H9 (cell line): ENCODE measurements around the gene CCDC9B. TPM values are rescaled to one million over a fixed set of nuclear protein-coding genes. Genes with fewer than 3 reads are reported as not detected.

ENCODE experiments used
- DNase-seq: peaks from one replicate; pipeline ENCODE4 v3.0.0-alpha.2; 2017
- H2AFZ ChIP-seq: one replicate; pipeline ENCODE4 v1.6.1; 2013; ENCODE audit warnings: mild to moderate bottlenecking, low read length, control low read depth, moderate library complexity
- H2AK5ac ChIP-seq: 2 replicates; pipeline ENCODE4 v1.6.1; 2013; ENCODE audit warnings: low read length, control low read depth, mixed read lengths; ENCODE audit not compliant: insufficient read length
- H2BK120ac ChIP-seq: one replicate; pipeline ENCODE4 v1.6.1; 2013; ENCODE audit warnings: low read depth, mild to moderate bottlenecking, low read length, control low read depth, inconsistent platforms; ENCODE audit not compliant: poor library complexity, severe bottlenecking
- H2BK12ac ChIP-seq: 2 replicates; pipeline ENCODE4 v1.6.1; 2013; ENCODE audit warnings: low read length, control low read depth, mixed read lengths, low read depth; ENCODE audit not compliant: insufficient read length
- H2BK15ac ChIP-seq: 2 replicates; pipeline ENCODE4 v1.6.1; 2013; ENCODE audit warnings: low read depth, low read length, control low read depth
- H2BK20ac ChIP-seq: one replicate; pipeline ENCODE4 v1.6.1; 2013; ENCODE audit warnings: low read depth, mild to moderate bottlenecking, low read length, control low read depth, inconsistent platforms; ENCODE audit not compliant: poor library complexity, severe bottlenecking
- H2BK5ac ChIP-seq: 2 replicates; pipeline ENCODE4 v1.6.1; 2013; ENCODE audit warnings: low read length, control low read depth, mixed read lengths; ENCODE audit not compliant: insufficient read length
- H3K14ac ChIP-seq: 2 replicates; pipeline ENCODE4 v1.6.1; 2013; ENCODE audit warnings: low read length, control low read depth; ENCODE audit not compliant: insufficient read depth
- H3K18ac ChIP-seq: 2 replicates; pipeline ENCODE4 v1.6.1; 2013; ENCODE audit warnings: low read depth, mild to moderate bottlenecking, mixed read lengths, low read length, control low read depth; ENCODE audit not compliant: insufficient read length
- H3K23ac ChIP-seq: 2 replicates; pipeline ENCODE4 v1.6.1; 2013; ENCODE audit warnings: low read length, control low read depth, mixed read lengths, low read depth; ENCODE audit not compliant: insufficient read length
- H3K23me2 ChIP-seq: 2 replicates; pipeline ENCODE4 v1.6.1; 2013; ENCODE audit warnings: low read depth, mild to moderate bottlenecking, mixed read lengths, low read length, control low read depth; ENCODE audit not compliant: insufficient read length, poor library complexity, severe bottlenecking
- H3K27ac ChIP-seq: 2 replicates; pipeline ENCODE4 v1.5.1; 2013; ENCODE audit warnings: low read length, control low read depth, mixed read lengths, low read depth; ENCODE audit not compliant: insufficient read length
- H3K27me3 ChIP-seq: 2 replicates; pipeline ENCODE4 v1.6.1; 2013; ENCODE audit warnings: low read length, control low read depth, inconsistent platforms; ENCODE audit not compliant: insufficient read depth
- H3K4ac ChIP-seq: 2 replicates; pipeline ENCODE4 v1.6.1; 2013; ENCODE audit warnings: low read depth, mild to moderate bottlenecking, control low read depth, inconsistent platforms, low read length, moderate library complexity
- H3K4me1 ChIP-seq: 2 replicates; pipeline ENCODE4 v1.6.1; 2013; ENCODE audit warnings: low read length, control low read depth, inconsistent platforms; ENCODE audit not compliant: insufficient read depth
- H3K4me2 ChIP-seq: 2 replicates; pipeline ENCODE4 v1.6.1; 2013; ENCODE audit warnings: low read length, control low read depth, mixed read lengths; ENCODE audit not compliant: insufficient read length, insufficient read depth
- H3K56ac ChIP-seq: 2 replicates; pipeline ENCODE4 v1.6.1; 2013; ENCODE audit warnings: low read depth, mild to moderate bottlenecking, mixed read lengths, low read length, control low read depth; ENCODE audit not compliant: insufficient read length
- H3K79me1 ChIP-seq: 2 replicates; pipeline ENCODE4 v1.6.1; 2013; ENCODE audit warnings: low read depth, mild to moderate bottlenecking, moderate library complexity, low read length, control low read depth, inconsistent platforms; ENCODE audit not compliant: insufficient read depth, poor library complexity, severe bottlenecking
- H3K79me2 ChIP-seq: 2 replicates; pipeline ENCODE4 v1.6.1; 2013; ENCODE audit warnings: low read length, control low read depth, inconsistent platforms; ENCODE audit not compliant: insufficient read depth
- H3K9ac ChIP-seq: 2 replicates; pipeline ENCODE4 v1.6.1; 2013; ENCODE audit warnings: low read length, control low read depth, mixed read lengths; ENCODE audit not compliant: insufficient read length; ENCODE audit errors: extremely low read depth
- H3K9me3 ChIP-seq: one replicate; pipeline ENCODE4 v1.6.1; 2013; ENCODE audit warnings: low read depth, low read length, inconsistent platforms; ENCODE audit not compliant: control insufficient read depth
- H3T11ph ChIP-seq: one replicate; pipeline ENCODE4 v1.6.1; 2013; ENCODE audit warnings: mild to moderate bottlenecking, low read length, control low read depth, inconsistent platforms
- H4K20me1 ChIP-seq: one replicate; pipeline ENCODE4 v1.6.1; 2013; ENCODE audit not compliant: control insufficient read depth, insufficient read length, insufficient read depth
- H4K5ac ChIP-seq: 2 replicates; pipeline ENCODE4 v1.6.1; 2013; ENCODE audit warnings: low read depth, mild to moderate bottlenecking, mixed read lengths, low read length, control low read depth; ENCODE audit not compliant: insufficient read length
- H4K8ac ChIP-seq: replicated peaks from 2 replicates; pipeline ENCODE4 v1.6.1; 2013; ENCODE audit warnings: low read length, control low read depth, mixed read lengths, low read depth; ENCODE audit not compliant: insufficient read length
- H4K91ac ChIP-seq: 2 replicates; pipeline ENCODE4 v1.6.1; 2013; ENCODE audit warnings: low read depth, mild to moderate bottlenecking, moderate library complexity, mixed read lengths, low read length, control low read depth; ENCODE audit not compliant: insufficient read length
- H3K27ac Mint-ChIP-seq, 3 experiments: 2 replicates in 2 of 3; 3 replicates in 1 of 3; pipeline ENCODE4 v1.8.0; 2020 to 2021; ENCODE audit warnings: mixed read lengths in 3 of 3, mild to moderate bottlenecking in 1 of 3, moderate library complexity in 1 of 3
- H3K27me3 Mint-ChIP-seq: 2 replicates; pipeline ENCODE4 v1.8.0; 2021; ENCODE audit warnings: low read depth, mild to moderate bottlenecking, moderate library complexity, mixed read lengths
- H3K36me3 Mint-ChIP-seq, 3 experiments: 2 replicates in 2 of 3; 3 replicates in 1 of 3; pipeline ENCODE4 v1.8.0; 2020 to 2021; ENCODE audit warnings: low read depth in 3 of 3, mixed read lengths in 3 of 3; ENCODE audit not compliant: insufficient read depth in 1 of 3
- H3K4me1 Mint-ChIP-seq, 2 experiments: 2 replicates each; pipeline ENCODE4 v1.8.0; 2020; ENCODE audit warnings: mixed read lengths in 2 of 2
- H3K4me3 Mint-ChIP-seq, 2 experiments: 2 replicates in 1 of 2; 3 replicates in 1 of 2; pipeline ENCODE4 v1.8.0; 2020 to 2021; ENCODE audit warnings: mild to moderate bottlenecking in 2 of 2, mixed read lengths in 2 of 2, moderate library complexity in 1 of 2
- H3K9me3 Mint-ChIP-seq, 2 experiments: 2 replicates in 1 of 2; 3 replicates in 1 of 2; pipeline ENCODE4 v1.8.0; 2020; ENCODE audit warnings: mild to moderate bottlenecking in 2 of 2, mixed read lengths in 2 of 2, moderate library complexity in 1 of 2
- CTCF ChIP-seq: fragments of 200-600 bp; sonication (generic); conservative IDR thresholded peaks from 3 replicates; pipeline ENCODE4 v1.8.0; 2021; ENCODE audit warnings: antibody characterized with exemption, mild to moderate bottlenecking
- WGBS: extraction: QIAGEN DNeasy Blood & Tissue Kit; methylation state at CpG from one replicate; pipeline ENCODE4 v1.1.7; 2013; ENCODE audit warnings: missing lambda C conversion rate, low lambda C conversion rate, mixed read lengths; ENCODE audit not compliant: insufficient read length; ENCODE audit errors: extremely low coverage; 5-methylcytosine and 5-hydroxymethylcytosine counted together
- total RNA-seq: library from RNA; stranded (reverse); gene quantifications from 2 replicates; pipeline ENCODE4 v1.2.1, GENCODE V29; 2021

The CCDC9B gene
- total RNA-seq, 1 experiment from 2014 or later = 0.48 TPM

- no peak overlapping the region for H2BK15ac ChIP-seq
- no peak for DNase-seq
- no peaks in the 10 kb centered on the region for H3K9me3 ChIP-seq
- H3K79me1 ChIP-seq = peaks cover 2% of the 10 kb centered on the region
- no peak overlapping the region for H3K9ac ChIP-seq
- peaks cover 4% of the 10 kb centered on the region for H3K4me1 ChIP-seq
- H3K27me3 Mint-ChIP-seq = no peaks in the 10 kb centered on the region; the same call in 1 of the 2 replicates
- H2BK5ac ChIP-seq = no peak overlapping the region
- no peak overlapping the region for H3K14ac ChIP-seq
- peaks cover 6% of the 10 kb centered on the region; the same call in 1 of the 2 replicates for H3K79me2 ChIP-seq
- no peak overlapping the region for H2AK5ac ChIP-seq
- no peak for TF ChIP-seq CTCF
- no peak overlapping the region for H3T11ph ChIP-seq
- H2AFZ ChIP-seq = no peak overlapping the region
- H3K27ac ChIP-seq = no peak overlapping the region
- H3K27me3 ChIP-seq = no peaks in the 10 kb centered on the region
- peaks cover 12 to 18% of the 10 kb centered on the region in 2 experiments for H3K4me1 Mint-ChIP-seq
- peaks cover 2 to 9% (median 8%) of the 10 kb centered on the region in 3 experiments for H3K36me3 Mint-ChIP-seq
- no peak overlapping the region for H3K4ac ChIP-seq
- no peaks in the 10 kb centered on the region for H4K20me1 ChIP-seq
- no peak overlapping the region for H2BK20ac ChIP-seq
- no peaks in the 10 kb centered on the region for H3K9me3 Mint-ChIP-seq
- H2BK12ac ChIP-seq = no peak overlapping the region
- no peak overlapping the region for H3K23ac ChIP-seq
- no peak overlapping the region for H3K4me3 Mint-ChIP-seq
- no peak overlapping the region for H2BK120ac ChIP-seq
- H3K56ac ChIP-seq = no peak overlapping the region
- no peak overlapping the region for H3K27ac Mint-ChIP-seq
- no peak overlapping the region for H4K91ac ChIP-seq
- H4K5ac ChIP-seq = no peak overlapping the region
- no peak overlapping the region for H3K4me2 ChIP-seq
- no peak overlapping the region for H4K8ac ChIP-seq
- peaks cover 5% of the 10 kb centered on the region for H3K23me2 ChIP-seq
- no CpG with 5 or more reads among the region's 4 CpGs for WGBS
- H3K18ac ChIP-seq = no peak overlapping the region
These were observed 38.6 kb upstream of the CCDC9B start for GRCh38 chr15:40379374-40379773.
